Glomerular visceral epithelial cell (primary cell): Measurements from ENCODE around the gene S100B.
"Not testable (repeated sequence)": the region's sequence is repeated elsewhere in the genome, so short reads cannot be mapped to it uniquely, and the experiment has no call there.

Experiments
- DNase-seq: peaks from one replicate; pipeline ENCODE4 v3.0.0-alpha.2; 2016; ENCODE audit errors: extremely low spot score

S100B gene

DNA sequence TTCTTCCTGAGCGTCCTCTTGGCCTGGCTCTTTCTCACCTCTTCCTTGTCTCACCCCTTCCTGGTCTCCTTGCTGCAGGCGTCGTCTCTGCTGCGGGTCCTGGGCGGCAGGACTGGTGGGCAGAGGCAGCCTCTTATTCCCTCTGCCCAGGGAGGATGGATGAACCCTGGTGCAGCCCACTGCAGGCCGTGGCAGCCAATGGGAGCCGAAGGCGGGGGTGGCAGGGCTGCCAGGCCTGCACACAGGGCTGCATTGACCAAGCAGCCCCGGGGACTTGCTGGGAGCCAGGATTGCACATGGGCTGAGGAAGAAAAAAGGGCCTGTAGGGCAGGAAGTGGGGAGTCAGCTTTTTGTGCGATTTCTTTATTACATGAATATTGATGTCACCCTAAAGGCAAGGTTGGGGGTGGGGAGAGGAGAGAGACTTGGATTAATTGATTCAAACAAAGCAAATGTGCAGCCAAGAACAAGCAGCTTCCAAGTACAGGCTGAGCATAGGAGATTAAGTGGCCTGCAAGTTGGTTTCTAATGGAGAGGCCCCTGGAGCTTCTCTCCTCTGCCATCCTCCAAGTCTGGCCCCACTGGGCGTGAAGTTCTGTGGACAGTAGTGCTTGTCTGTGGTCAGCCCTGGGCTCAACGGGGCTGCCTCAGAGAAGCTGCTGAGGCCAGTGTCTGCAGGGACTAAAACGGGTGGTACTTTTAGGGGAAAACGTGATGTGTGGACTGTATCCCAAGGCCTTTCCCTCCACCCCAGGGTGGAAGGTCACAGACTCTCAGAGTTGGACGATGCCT is at the start of gene S100B:
S100B (minus strand) TSS at position 108 of the 792 bp plus-strand sequence. CDS start 2,667 bp downstream, outside the sequence.
- no peak for DNase-seq

GRCh38 chr21:46651121-46651520 is 46.2 kb upstream of the S100B start:
- no peak for DNase-seq

- DNase-seq: no peak
Observed at GRCh38 chr21:46650476-46651098, 45.7 kb upstream of the S100B start.

- DNase-seq: no peak
Observed at GRCh38 chr21:46649356-46649755, 44.5 kb upstream of the S100B start.

DNA sequence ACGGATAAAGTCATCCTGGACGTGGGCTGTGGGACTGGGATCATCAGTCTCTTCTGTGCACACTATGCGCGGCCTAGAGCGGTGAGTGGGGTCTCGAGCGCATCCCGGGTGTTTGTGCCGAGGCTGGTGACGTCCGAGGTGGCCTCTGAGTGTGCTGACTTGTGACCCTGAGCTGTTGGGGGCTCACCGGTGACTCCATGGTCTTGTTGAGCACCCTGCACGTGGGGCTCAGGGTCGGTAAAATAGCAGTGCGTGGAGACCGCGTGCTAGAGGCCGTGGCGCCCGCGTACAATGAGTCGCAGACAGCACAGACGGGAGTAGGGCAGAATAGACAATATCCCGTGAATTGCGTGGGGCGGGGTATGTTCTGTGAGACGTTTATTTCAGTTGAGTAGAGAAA is 43.7 kb upstream of the S100B start:
- no peak for DNase-seq

DNA sequence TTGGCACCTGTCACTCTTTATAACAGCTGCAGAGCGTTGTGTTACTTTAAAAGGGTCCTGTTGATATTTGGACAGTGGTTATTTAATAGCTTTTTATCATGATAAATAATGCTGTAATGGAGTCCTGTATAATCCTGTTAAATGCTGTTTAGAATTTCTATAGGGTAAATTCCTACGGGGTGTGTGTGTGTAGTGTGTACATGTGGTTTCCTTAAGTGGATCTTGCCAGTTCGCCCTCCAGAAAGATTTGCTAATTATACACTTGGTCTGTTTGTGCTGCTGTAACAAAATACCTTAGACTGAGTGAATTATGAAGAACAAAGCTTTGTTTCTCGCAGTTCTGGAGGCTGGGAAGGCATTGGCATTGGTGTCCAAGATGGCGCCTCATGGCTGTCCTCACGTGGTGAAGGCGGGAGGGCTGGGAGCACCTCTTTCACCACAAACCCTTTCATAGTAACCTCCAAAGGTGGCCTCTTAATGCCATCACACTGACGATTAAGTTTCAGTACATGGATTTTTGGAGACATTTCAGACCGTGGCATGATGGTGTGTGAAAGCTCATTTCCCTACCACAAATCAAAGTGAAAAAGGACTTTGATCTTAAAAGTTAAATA is 41.8 kb upstream of the S100B start:
- DNase-seq: no peak

- no peak for DNase-seq
Observed at GRCh38 chr21:46645840-46646239, 41.0 kb upstream of the S100B start.

DNA sequence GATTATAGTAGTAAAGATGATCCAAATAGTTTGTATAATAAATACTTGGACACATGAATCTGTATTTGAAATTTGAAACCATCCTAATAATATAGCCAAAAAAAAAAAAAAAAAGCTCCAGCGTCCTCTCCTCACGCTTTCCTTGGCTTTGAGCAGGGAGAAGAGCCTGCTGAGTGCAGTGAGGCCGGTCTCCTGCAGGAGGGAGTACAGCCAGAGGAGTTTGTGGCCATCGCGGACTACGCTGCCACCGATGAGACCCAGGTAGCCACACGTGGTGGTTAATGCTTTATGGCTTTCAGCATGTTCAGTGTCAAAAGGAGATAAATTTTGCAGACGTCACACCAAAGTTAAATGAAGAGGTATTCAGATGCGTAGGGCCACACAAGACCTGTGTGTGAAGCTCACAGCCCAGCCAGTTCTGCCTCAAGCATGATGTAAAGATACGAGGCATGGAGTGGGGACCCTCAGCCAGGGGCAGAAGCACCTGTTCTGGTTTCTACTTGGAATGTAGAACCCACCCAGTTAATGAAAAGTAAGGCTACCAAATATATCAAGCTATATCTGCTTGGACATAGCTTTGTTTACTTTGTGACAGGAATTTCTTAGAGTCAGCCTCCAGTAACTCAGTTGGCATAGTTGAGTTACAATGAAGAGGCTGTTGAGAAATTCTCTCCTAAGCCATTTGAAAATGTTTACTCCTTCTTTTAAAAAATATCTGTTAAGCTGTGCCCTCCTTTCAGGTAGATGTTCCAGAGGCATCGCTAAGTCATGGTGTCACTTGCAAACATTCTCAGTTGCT is 38.7 kb upstream of the S100B start:
- DNase-seq: no peak

DNA sequence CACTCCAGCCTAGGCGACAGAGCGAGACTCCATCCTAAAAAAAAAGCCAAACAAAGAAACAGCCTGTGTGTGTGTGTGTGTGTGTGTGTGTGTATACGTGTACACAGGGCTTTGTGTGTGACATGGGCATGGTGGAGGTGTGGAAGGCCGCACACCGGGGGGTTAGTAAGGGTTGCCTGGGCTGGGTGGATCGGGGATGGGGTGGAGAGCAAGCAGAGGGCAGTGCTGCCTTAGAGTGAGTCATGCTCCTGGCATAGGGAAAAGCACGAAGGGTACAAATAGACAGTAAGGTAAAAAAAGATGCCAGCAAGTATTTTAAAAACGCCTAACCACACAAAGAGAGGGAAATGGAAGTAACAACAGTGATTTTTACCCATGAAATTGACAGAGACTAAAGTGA is 36.8 kb upstream of the S100B start:
- DNase-seq: no peak

GRCh38 chr21:46639489-46640386 is 34.9 kb upstream of the S100B start:
- DNase-seq: no peak

DNA sequence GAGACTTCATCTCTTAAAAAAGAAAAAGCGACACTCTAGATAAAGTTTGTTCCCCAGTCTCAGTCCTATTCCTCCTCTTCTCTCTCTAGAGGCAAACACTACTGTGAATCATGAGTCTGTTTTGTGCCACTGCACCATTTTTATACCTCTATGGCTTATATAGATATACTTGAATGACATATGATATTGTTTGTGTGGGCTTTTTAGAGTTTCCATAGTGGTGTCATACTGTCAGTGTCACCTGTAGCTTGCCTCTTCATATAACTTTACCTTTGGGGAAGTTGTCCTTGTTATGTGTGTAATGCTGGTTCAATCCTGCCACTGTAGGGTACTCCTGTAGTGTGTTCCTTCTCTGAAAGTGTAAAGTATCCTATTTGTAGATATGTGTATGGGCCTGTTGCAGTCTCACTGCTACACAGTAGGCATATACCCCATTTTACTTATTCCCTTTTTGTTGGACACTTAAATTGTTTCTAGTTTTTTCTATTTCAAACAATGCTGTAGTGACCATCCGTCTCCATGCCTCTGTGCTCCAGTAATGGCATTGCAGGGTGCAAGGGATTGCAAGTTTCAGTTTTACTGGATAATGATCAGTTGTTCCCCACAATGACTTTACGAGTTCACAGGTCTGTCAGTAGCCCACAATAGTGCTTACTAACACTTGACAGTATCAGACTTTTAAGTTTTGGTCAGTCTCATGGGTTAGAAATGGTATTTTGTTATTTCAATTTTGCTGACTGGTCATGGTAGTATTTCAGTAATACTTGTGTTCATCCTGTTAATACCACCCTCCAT is 33.3 kb upstream of the S100B start:
- no peak for DNase-seq

GRCh38 chr21:46636550-46637285 is 31.8 kb upstream of the S100B start:
- DNase-seq: no peak

GRCh38 chr21:46636181-46636512 is 31.3 kb upstream of the S100B start:
- no peak for DNase-seq

DNA sequence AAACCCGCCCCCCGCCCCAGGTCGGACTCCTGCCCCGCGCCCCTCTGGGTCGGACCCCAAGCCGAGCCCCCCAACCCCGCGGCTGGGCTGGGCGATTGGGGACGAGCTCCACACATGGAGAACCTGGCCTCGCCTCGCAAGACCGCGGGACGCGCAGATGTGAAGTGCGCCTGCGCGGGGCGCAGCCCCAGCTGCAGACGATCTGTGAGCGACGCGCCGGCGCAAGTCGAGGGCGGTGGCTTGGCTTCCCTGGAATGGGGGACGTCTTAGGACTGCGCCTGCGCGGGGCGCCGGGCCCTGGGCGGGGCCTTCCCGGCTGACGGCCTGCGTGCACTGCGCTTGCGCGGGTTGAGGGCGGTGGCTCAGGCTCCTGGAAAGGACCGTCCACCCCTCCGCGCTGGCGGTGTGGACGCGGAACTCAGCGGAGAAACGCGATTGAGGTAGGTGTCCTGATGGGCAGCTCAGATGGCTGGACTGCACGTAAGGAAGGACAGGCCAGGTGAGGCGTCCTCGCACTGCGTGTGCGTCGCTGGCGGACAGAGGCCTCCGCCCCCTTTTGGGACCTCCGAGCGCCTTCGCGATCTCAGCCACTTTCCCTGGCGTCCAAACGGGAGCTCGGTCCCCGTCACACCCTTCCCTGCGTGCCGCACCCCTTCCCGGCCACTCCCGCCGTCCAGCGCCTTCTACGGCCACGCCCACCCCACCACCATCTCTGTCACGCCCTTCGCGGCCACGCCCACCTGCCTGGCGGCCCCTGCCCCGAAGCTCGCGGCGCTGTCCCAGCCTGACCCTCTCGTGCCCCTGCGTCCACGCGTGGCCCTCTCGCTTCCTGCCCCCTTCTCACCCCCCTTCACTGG is 30.7 kb upstream of the S100B start, which contains the start of gene PRMT2:
PRMT2 (plus strand) TSS at position 351 of the 857 bp plus-strand sequence. CDS start 1,278 bp downstream, outside the sequence.
- peak; percentile 99 for DNase-seq

GRCh38 chr21:46634966-46635323 is 30.1 kb upstream of the S100B start:
- peak; percentile 84 for DNase-seq

DNA sequence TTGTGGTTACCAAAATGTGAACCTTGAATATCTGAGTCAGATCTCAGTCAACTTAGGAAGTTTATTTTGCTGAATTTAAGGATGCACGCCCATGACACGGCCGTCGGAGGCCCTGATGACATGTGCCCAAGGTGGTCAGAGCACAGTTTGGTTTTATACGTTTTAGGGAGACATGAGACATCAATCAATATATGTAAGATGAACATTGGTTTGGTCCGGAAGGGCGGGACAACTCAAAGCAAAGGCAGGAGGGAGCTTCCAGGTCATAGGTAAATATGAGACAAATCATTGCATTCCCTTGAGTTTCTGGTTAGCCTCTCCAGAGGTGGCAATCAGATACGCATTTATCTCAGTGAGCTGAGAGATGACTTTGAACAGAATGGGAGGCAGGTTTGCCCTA is 29.5 kb upstream of the S100B start:
- DNase-seq: no peak

DNA sequence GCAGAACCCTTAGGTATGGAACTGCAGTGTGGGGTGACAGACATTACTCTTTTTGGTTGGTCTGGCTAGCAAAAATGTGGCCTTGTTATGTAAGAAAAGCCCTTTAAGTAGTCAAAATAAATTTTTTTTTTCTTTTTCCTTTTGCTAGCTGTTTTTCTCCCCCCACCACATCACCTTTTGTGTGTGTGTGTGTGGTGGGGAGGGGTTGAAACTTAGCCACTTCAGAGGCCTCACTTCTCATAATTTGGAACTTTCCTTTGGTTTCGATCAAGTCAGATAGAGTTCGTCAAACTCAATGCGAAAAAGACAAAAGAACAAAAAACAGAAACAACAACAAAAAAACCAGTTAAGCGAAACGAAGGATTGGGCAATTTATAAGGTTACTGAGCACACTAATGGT is 28.7 kb upstream of the S100B start:
- no peak for DNase-seq

DNA sequence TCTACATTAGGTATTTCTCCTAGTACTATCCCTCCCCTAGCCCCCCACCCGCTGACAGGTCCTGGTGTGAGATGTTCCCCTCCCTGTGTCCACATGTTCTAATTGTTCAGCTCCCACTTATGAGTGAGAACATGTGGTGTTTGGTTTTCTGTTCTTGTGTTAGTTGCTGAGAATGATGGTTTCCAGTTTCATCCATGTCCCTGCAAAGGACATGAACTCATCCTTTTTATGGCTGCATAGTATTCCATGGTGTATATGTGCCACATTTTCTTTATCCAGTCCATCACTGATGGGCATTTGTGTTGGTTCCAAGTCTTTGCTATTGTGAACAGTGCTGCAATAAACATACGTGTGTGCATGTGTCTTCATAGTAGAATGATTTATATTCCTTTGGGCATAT is 26.0 kb upstream of the S100B start:
- DNase-seq: not testable (repeated sequence)

DNA sequence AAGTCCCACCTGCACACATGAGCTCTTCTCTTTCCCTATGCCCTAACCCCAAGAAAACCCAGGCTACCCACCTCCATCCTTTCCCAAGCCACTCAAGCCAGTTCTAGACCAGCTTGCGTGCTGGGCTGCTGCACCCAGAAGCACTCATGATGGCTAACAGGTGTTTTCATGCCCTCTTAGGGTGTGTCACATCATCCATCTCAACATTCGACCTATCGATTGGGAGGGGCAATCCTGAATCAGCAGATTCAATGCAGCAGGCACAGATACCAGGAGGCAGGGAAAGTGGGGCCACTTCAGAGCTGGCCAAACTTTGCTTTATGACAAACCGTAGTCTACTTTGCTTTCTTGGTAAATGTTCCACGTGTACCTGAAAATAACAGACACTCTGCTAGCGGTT is 24.0 kb upstream of the S100B start:
- no peak for DNase-seq
